Smooth muscle cell (in vitro differentiated cells): ENCODE results near the gene AKT1. TPM values are rescaled to one million over a fixed set of nuclear protein-coding genes. Genes with fewer than 3 reads are reported as not detected.

ENCODE experiments used
- DNase-seq: peaks from one replicate; lab custom pipeline; 2025; ENCODE audit not compliant: unreplicated experiment; lab: John Stamatoyannopoulos, UW
- H2AFZ ChIP-seq: fragments of 200-600 bp; sonication (generic); 2 replicates; pipeline ENCODE4 v1.6.0; 2016; ENCODE audit warnings: antibody characterized with exemption, low read depth, mild to moderate bottlenecking
- H3F3A ChIP-seq: fragments of 200-600 bp; sonication (generic); 2 replicates; pipeline ENCODE4 v1.6.0; 2017; ENCODE audit warnings: antibody characterized with exemption, low read depth
- H3K27ac ChIP-seq: fragments of 200-600 bp; sonication (generic); 2 replicates; pipeline ENCODE4 v1.5.1; 2016; ENCODE audit warnings: low read depth, mild to moderate bottlenecking
- H3K27me3 ChIP-seq: fragments of 200-600 bp; sonication (generic); 2 replicates; pipeline ENCODE4 v1.6.1; 2016; ENCODE audit warnings: low read depth, mild to moderate bottlenecking
- H3K36me3 ChIP-seq: fragments of 200-600 bp; sonication (generic); 2 replicates; pipeline ENCODE4 v1.5.1; 2016; ENCODE audit warnings: low read depth
- H3K4me1 ChIP-seq: fragments of 200-600 bp; sonication (generic); 2 replicates; pipeline ENCODE4 v1.5.1; 2016; ENCODE audit warnings: low read depth
- H3K4me2 ChIP-seq: fragments of 200-600 bp; sonication (generic); 2 replicates; pipeline ENCODE4 v1.6.0; 2016; ENCODE audit warnings: mild to moderate bottlenecking
- H3K4me3 ChIP-seq: fragments of 200-600 bp; sonication (generic); 2 replicates; pipeline ENCODE4 v1.5.1; 2016; ENCODE audit warnings: mild to moderate bottlenecking
- H3K79me2 ChIP-seq: fragments of 200-600 bp; sonication (generic); 2 replicates; pipeline ENCODE4 v1.6.0; 2016; ENCODE audit warnings: low read depth, mild to moderate bottlenecking
- H3K9ac ChIP-seq: fragments of 200-600 bp; sonication (generic); 2 replicates; pipeline ENCODE4 v1.6.0; 2016; ENCODE audit warnings: low read depth
- H3K9me3 ChIP-seq: fragments of 200-600 bp; sonication (generic); replicated peaks from 2 replicates; pipeline ENCODE4 v1.5.1; 2016; ENCODE audit warnings: low read depth
- H4K20me1 ChIP-seq: fragments of 200-600 bp; sonication (generic); 2 replicates; pipeline ENCODE4 v1.6.0; 2016; ENCODE audit warnings: low read depth
- CTCF ChIP-seq: fragments of 200-600 bp; sonication (generic); IDR thresholded peaks from 2 replicates; pipeline ENCODE4 v1.5.1; 2017; ENCODE audit warnings: borderline replicate concordance, mild to moderate bottlenecking, antibody characterized with exemption; ENCODE audit not compliant: insufficient read depth, poor library complexity, severe bottlenecking
- WGBS: methylation state at CpG from one replicate; pipeline ENCODE4 v1.1.7; 2016; ENCODE audit warnings: low lambda C conversion rate; 5-methylcytosine and 5-hydroxymethylcytosine counted together
- polyA plus RNA-seq: library from polyadenylated mRNA; unstranded; fragments of >200 nt; fragmentation: Nextera tagmentation; extraction: Ambion mirVana; gene quantifications from 2 replicates; pipeline ENCODE4 v1.2.1, GENCODE V29; 2016
- total RNA-seq: library from RNA; depleted of rRNA; stranded (reverse); fragments of >200 nt; gene quantifications from 2 replicates; pipeline ENCODE4 v1.2.3, GENCODE V29; 2014

The AKT1 gene
- total and polyA plus RNA-seq, 2 experiments from 2014 or later, result 99.9 to 189 TPM

GRCh38 chr14:104745431-104745830 is 50.1 kb downstream of the AKT1 start:
- Histone ChIP-seq H3K4me1 (no peaks in the 10 kb centered on the region), H3K36me3 (no peaks in the 10 kb centered on the region), H3K79me2 (no peaks in the 10 kb centered on the region), H2AFZ (no peak overlapping the region), H3K4me3 (no peak overlapping the region), H3K9me3 (no peaks in the 10 kb centered on the region), H3K27ac (no peak overlapping the region), H4K20me1 (no peaks in the 10 kb centered on the region), H3K9ac (no peak overlapping the region), H3K27me3 (no peaks in the 10 kb centered on the region), H3F3A (no peaks in the 10 kb centered on the region), H3K4me2 (no peak overlapping the region)
- TF ChIP-seq CTCF, result no peak
- WGBS, result 96% methylated on average over 9 of the region's 9 CpGs
- DNase-seq, result no peak

- no peaks in the 10 kb centered on the region for H3K27me3 ChIP-seq
- H3K4me2 ChIP-seq, result no peak overlapping the region
- H3F3A ChIP-seq, result no peaks in the 10 kb centered on the region
- H3K36me3 ChIP-seq, result no peaks in the 10 kb centered on the region
- no peak overlapping the region for H3K27ac ChIP-seq
- H3K9me3 ChIP-seq, result no peaks in the 10 kb centered on the region
- no peak overlapping the region for H3K9ac ChIP-seq
- H3K4me3 ChIP-seq, result no peak overlapping the region
- 93% methylated on average over 10 of the region's 10 CpGs for WGBS
- H3K4me1 ChIP-seq, result no peaks in the 10 kb centered on the region
- no peak for DNase-seq
- no peak overlapping the region for H2AFZ ChIP-seq
- H4K20me1 ChIP-seq, result no peaks in the 10 kb centered on the region
- H3K79me2 ChIP-seq, result no peaks in the 10 kb centered on the region
- TF ChIP-seq CTCF, result no peak
Observed at GRCh38 chr14:104744484-104744883, 51.1 kb downstream of the AKT1 start.

- no peaks in the 10 kb centered on the region for H4K20me1 ChIP-seq
- H3K27me3 ChIP-seq, result no peaks in the 10 kb centered on the region
- no peak overlapping the region for H3K4me3 ChIP-seq
- WGBS, result 85% methylated on average over 24 of the region's 28 CpGs
- H3K36me3 ChIP-seq, result no peaks in the 10 kb centered on the region
- H2AFZ ChIP-seq, result no peak overlapping the region
- no peak overlapping the region for H3K4me2 ChIP-seq
- H3K9ac ChIP-seq, result no peak overlapping the region
- no peaks in the 10 kb centered on the region for H3K79me2 ChIP-seq
- no peak for DNase-seq
- no peaks in the 10 kb centered on the region for H3F3A ChIP-seq
- no peaks in the 10 kb centered on the region for H3K4me1 ChIP-seq
- TF ChIP-seq CTCF, result no peak
- H3K27ac ChIP-seq, result no peak overlapping the region
- H3K9me3 ChIP-seq, result no peaks in the 10 kb centered on the region
Observed at GRCh38 chr14:104743461-104744380, 51.8 kb downstream of the AKT1 start.
